ENCODE results near the gene CHMP4A. TPM values are rescaled to one million over a fixed set of nuclear protein-coding genes. Genes with fewer than 3 reads are reported as not detected.
"Not testable (repeated sequence)": the region's sequence is repeated elsewhere in the genome, so short reads cannot be mapped to it uniquely, and the experiment has no call there.

Gene CHMP4A
- polyA plus RNA-seq, 1 donor (not counting 4 experiments of a cell fraction or from before 2014, with no cell fraction given) = 54.5 TPM

- Histone ChIP-seq H3K27ac (ENCODE audit: control insufficient read depth, insufficient read depth, low read length) (no peak overlapping the region), H3K79me2 (ENCODE audit: control insufficient read depth, insufficient read depth, low read length) (no peaks in the 10 kb centered on the region), H4K20me1 (ENCODE audit: control insufficient read depth, extremely low read depth, insufficient read depth, low read length) (no peaks in the 10 kb centered on the region), H3K4me3 (ENCODE audit: control insufficient read depth in 2 of 3, extremely low read depth in 1 of 3, insufficient read depth in 2 of 3, low read depth in 1 of 3, low read length in 3 of 3) (no peak overlapping the region), H3K9ac (ENCODE audit: control insufficient read depth, extremely low read depth, insufficient read depth, low read length) (no peak overlapping the region), H3K36me3 (ENCODE audit: control insufficient read depth in 2 of 2, extremely low read depth in 1 of 2, insufficient read depth in 2 of 2, low read length in 2 of 2) (peaks cover 19 to 25% of the 10 kb centered on the region in 2 experiments), H3K4me1 (ENCODE audit: control insufficient read depth, extremely low read depth, insufficient read depth, low read length) (no peaks in the 10 kb centered on the region), H3K4me2 (ENCODE audit: control insufficient read depth, extremely low read depth, insufficient read depth, low read depth, low read length) (no peak overlapping the region), H2AFZ (ENCODE audit: control insufficient read depth, low read length) (no peak overlapping the region), H3K9me3 (ENCODE audit: control insufficient read depth, low read depth, low read length) (no peaks in the 10 kb centered on the region), H3K9me1 (ENCODE audit: control insufficient read depth, extremely low read depth, insufficient read depth, low read length) (no peaks in the 10 kb centered on the region), H3K27me3 (ENCODE audit: control insufficient read depth, extremely low read depth, insufficient read depth, low read length) (no peaks in the 10 kb centered on the region)
- dilution Hi-C loops (cut with MboI; ENCODE audit: extremely low pct_ligation_motif_present, low sequenced_read_pairs) = no loop called here
- DNase-seq (ENCODE audit: low read depth, low spot score) = no peak
- TF ChIP-seq CTCF (optimal IDR thresholded peaks at IDR 0.05 in 1 of 3, IDR thresholded peaks at IDR 0.05 in 1 of 3, conservative IDR thresholded peaks at IDR 0.05 in 1 of 3; ENCODE audit: extremely low read depth in 1 of 3, insufficient read depth in 2 of 3, low read length in 3 of 3) = no peak
- no peak for TF ChIP-seq EZH2 (IDR thresholded peaks at IDR 0.05; ENCODE audit: low read length)
- no peak for FAIRE-seq
Observed at GRCh38 chr14:24204163-24205146, 8.8 kb downstream of the CHMP4A start.

- H3K4me3 ChIP-seq (ENCODE audit: control insufficient read depth in 2 of 3, extremely low read depth in 1 of 3, insufficient read depth in 2 of 3, low read depth in 1 of 3, low read length in 3 of 3); H3K27ac ChIP-seq (ENCODE audit: control insufficient read depth, insufficient read depth, low read length); H3K27me3 ChIP-seq (ENCODE audit: control insufficient read depth, extremely low read depth, insufficient read depth, low read length); H3K79me2 ChIP-seq (ENCODE audit: control insufficient read depth, insufficient read depth, low read length); dilution Hi-C loops (cut with MboI; ENCODE audit: extremely low pct_ligation_motif_present, low sequenced_read_pairs); H3K4me2 ChIP-seq (ENCODE audit: control insufficient read depth, extremely low read depth, insufficient read depth, low read depth, low read length); H3K4me1 ChIP-seq (ENCODE audit: control insufficient read depth, extremely low read depth, insufficient read depth, low read length); H3K9me3 ChIP-seq (ENCODE audit: control insufficient read depth, low read depth, low read length); H2AFZ ChIP-seq (ENCODE audit: control insufficient read depth, low read length); H4K20me1 ChIP-seq (ENCODE audit: control insufficient read depth, extremely low read depth, insufficient read depth, low read length); DNase-seq (ENCODE audit: low read depth, low spot score); FAIRE-seq; H3K9ac ChIP-seq (ENCODE audit: control insufficient read depth, extremely low read depth, insufficient read depth, low read length); H3K9me1 ChIP-seq (ENCODE audit: control insufficient read depth, extremely low read depth, insufficient read depth, low read length): not testable (repeated sequence)
- H3K36me3 ChIP-seq (ENCODE audit: control insufficient read depth in 2 of 2, extremely low read depth in 1 of 2, insufficient read depth in 2 of 2, low read length in 2 of 2) = peaks cover 19 to 25% of the 10 kb centered on the region in 2 experiments
Observed at GRCh38 chr14:24203249-24203886, 9.9 kb downstream of the CHMP4A start.

- FAIRE-seq; dilution Hi-C loops (cut with MboI; ENCODE audit: extremely low pct_ligation_motif_present, low sequenced_read_pairs); H4K20me1 ChIP-seq (ENCODE audit: control insufficient read depth, extremely low read depth, insufficient read depth, low read length): not testable (repeated sequence)
Observed at GRCh38 chr14:24202538-24202937, 10.8 kb downstream of the CHMP4A start.

More at GRCh38 chr14:24202538-24202937, 10.8 kb downstream of the CHMP4A start:
- H3K4me1 ChIP-seq (ENCODE audit: control insufficient read depth, extremely low read depth, insufficient read depth, low read length); DNase-seq (ENCODE audit: low read depth, low spot score); H3K4me3 ChIP-seq (ENCODE audit: control insufficient read depth in 2 of 3, extremely low read depth in 1 of 3, insufficient read depth in 2 of 3, low read depth in 1 of 3, low read length in 3 of 3); H3K9ac ChIP-seq (ENCODE audit: control insufficient read depth, extremely low read depth, insufficient read depth, low read length); H3K27me3 ChIP-seq (ENCODE audit: control insufficient read depth, extremely low read depth, insufficient read depth, low read length); H2AFZ ChIP-seq (ENCODE audit: control insufficient read depth, low read length); H3K9me3 ChIP-seq (ENCODE audit: control insufficient read depth, low read depth, low read length); H3K9me1 ChIP-seq (ENCODE audit: control insufficient read depth, extremely low read depth, insufficient read depth, low read length); H3K27ac ChIP-seq (ENCODE audit: control insufficient read depth, insufficient read depth, low read length); H3K79me2 ChIP-seq (ENCODE audit: control insufficient read depth, insufficient read depth, low read length); H3K4me2 ChIP-seq (ENCODE audit: control insufficient read depth, extremely low read depth, insufficient read depth, low read depth, low read length): not testable (repeated sequence)
- H3K36me3 ChIP-seq (ENCODE audit: control insufficient read depth in 2 of 2, extremely low read depth in 1 of 2, insufficient read depth in 2 of 2, low read length in 2 of 2) = peaks cover 14 to 22% of the 10 kb centered on the region in 2 experiments

All from keratinocyte (primary cell).